Immature natural killer cell (primary cell): Measurements from ENCODE around the gene IDS. TPM values are rescaled to one million over a fixed set of nuclear protein-coding genes. Genes with fewer than 3 reads are reported as not detected.

Source experiments
- DNase-seq, 3 donors: peaks; one replicate each; pipeline ENCODE4 v3.0.0; 2022; ENCODE audit warnings: mixed read lengths in 1 of 3
- H3K27ac Mint-ChIP-seq, 6 donors: one replicate each; pipeline ENCODE4 v1.8.0; 2020; ENCODE audit warnings: mixed read lengths in 6 of 6, mild to moderate bottlenecking in 5 of 6, inconsistent platforms in 4 of 6, moderate library complexity in 3 of 6
- H3K27me3 Mint-ChIP-seq, 3 donors: one replicate each; pipeline ENCODE4 v1.8.0; 2020 to 2021; ENCODE audit warnings: low read depth in 3 of 3, mild to moderate bottlenecking in 3 of 3, mixed read lengths in 3 of 3, moderate library complexity in 3 of 3, inconsistent platforms in 1 of 3
- H3K36me3 Mint-ChIP-seq, 3 donors: one replicate each; pipeline ENCODE4 v1.8.0; 2020; ENCODE audit warnings: mixed read lengths in 3 of 3, inconsistent platforms in 2 of 3, mild to moderate bottlenecking in 2 of 3
- H3K4me1 Mint-ChIP-seq, 2 donors: one replicate each; pipeline ENCODE4 v1.8.0; 2020; ENCODE audit warnings: inconsistent platforms in 2 of 2, mild to moderate bottlenecking in 2 of 2, mixed read lengths in 2 of 2, moderate library complexity in 1 of 2
- H3K4me3 Mint-ChIP-seq, 5 donors: one replicate each; pipeline ENCODE4 v1.8.0; 2020; ENCODE audit warnings: mild to moderate bottlenecking in 5 of 5, mixed read lengths in 5 of 5, inconsistent platforms in 3 of 5, moderate library complexity in 3 of 5
- H3K9me3 Mint-ChIP-seq, 6 donors: one replicate each; pipeline ENCODE4 v1.8.0; 2020; ENCODE audit warnings: mild to moderate bottlenecking in 6 of 6, mixed read lengths in 6 of 6, inconsistent platforms in 4 of 6, moderate library complexity in 3 of 6
- polyA plus RNA-seq, 3 donors: library from polyadenylated mRNA; unstranded; fragments of 300-500 nt; fragmentation: Illumina TruSeq; gene quantifications; one replicate each; pipeline ENCODE4 v1.2.3, GENCODE V29; 2021

The IDS gene
- polyA plus RNA-seq, 3 donors from 2014 or later = 143 to 230 (median 163) TPM

GRCh38 chrX:149458586-149458985 is 46.5 kb downstream of the IDS start:
- H3K9me3 Mint-ChIP-seq = peaks cover 0 to 3% (median 0%) of the 10 kb centered on the region in 6 donors
- no peak for DNase-seq

GRCh38 chrX:149456476-149457245 is 48.4 kb downstream of the IDS start:
- H3K4me1 Mint-ChIP-seq = peaks cover 0 to 2% of the 10 kb centered on the region in 2 donors
- H3K27me3 Mint-ChIP-seq = peaks cover 6 to 8% (median 6%) of the 10 kb centered on the region in 3 donors
- DNase-seq = no peak
- H3K36me3 Mint-ChIP-seq = no peaks in the 10 kb centered on the region
- no peak overlapping the region for H3K27ac Mint-ChIP-seq
- no peak overlapping the region for H3K4me3 Mint-ChIP-seq
- H3K9me3 Mint-ChIP-seq = peaks cover 0 to 3% (median 0%) of the 10 kb centered on the region in 6 donors

More at GRCh38 chrX:149458586-149458985, 46.5 kb downstream of the IDS start:
- no peaks in the 10 kb centered on the region for H3K36me3 Mint-ChIP-seq
- peaks cover 6 to 8% (median 6%) of the 10 kb centered on the region in 3 donors for H3K27me3 Mint-ChIP-seq
- no peak overlapping the region for H3K27ac Mint-ChIP-seq
- H3K4me1 Mint-ChIP-seq = peaks cover 0 to 2% of the 10 kb centered on the region in 2 donors
- H3K4me3 Mint-ChIP-seq = no peak overlapping the region

DNA sequence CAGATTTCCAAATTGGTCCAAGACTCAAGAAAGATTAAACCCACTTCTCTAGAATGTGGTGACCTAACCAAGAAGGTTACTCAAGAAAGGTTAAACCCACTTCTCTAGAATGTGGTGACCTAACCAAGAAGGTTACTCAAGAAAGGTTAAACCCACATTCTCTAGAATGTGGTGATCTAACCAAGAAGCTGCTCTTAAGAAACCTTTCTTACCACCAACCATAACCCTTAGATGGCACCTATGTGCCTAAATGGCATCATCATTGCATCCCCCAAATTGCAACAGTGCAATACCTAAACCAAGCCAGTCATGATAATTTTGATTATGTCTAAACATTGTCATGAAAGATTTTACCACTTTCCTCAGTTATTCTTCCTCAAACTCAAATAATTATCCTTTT is 49.2 kb downstream of the IDS start:
- peaks cover 0 to 2% of the 10 kb centered on the region in 2 donors for H3K4me1 Mint-ChIP-seq
- no peak overlapping the region for H3K27ac Mint-ChIP-seq
- peaks cover 5 to 6% (median 5%) of the 10 kb centered on the region in 3 donors for H3K27me3 Mint-ChIP-seq
- no peak overlapping the region for H3K4me3 Mint-ChIP-seq
- no peak for DNase-seq
- H3K36me3 Mint-ChIP-seq = no peaks in the 10 kb centered on the region
- peaks cover 0 to 3% (median 0%) of the 10 kb centered on the region in 6 donors for H3K9me3 Mint-ChIP-seq

DNA sequence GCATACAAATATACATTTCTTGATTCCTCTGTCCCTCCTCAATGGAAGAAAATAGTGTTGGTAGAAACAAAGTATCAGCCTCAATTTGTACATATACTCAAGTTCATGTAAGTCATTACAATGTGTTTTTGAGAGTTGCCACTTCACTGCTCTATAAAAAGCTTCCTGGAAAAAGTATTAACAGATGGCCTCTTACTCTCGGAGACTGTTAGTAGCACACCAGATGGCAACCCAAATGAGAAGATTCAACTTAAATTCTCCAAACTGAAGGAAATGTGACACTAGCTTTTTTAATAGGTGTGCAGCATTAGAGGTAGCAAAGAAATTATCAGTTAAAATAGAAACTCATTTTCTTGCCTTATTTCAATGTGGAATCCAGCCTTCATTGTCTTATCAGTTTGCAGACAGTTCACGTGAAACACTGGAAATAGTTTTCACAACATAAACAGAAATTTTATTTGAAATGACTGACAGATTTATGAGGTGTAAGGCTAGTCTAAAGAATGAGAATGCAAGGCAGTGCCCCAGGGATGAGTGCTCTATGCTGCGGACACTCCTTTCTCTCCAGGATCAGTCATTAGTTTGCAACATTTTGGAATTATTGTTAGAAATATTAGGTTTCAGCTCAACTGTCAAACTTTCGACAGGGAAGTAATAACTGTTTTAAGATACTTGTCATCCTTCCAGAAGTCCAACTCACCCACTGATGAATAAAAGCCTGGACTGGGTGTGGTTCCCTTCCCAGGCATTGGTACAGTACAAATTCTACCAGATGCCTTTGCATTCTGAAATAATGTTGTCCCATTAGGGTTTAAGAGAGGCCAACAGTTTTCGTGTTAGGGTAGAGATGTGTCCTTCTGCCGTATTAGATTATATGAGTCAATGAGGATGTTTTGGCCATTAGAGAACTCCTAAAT is 50.9 kb downstream of the IDS start:
- peaks cover 0 to 2% of the 10 kb centered on the region in 2 donors for H3K4me1 Mint-ChIP-seq
- no peak for DNase-seq
- peaks cover 0 to 4% (median 3%) of the 10 kb centered on the region in 3 donors for H3K36me3 Mint-ChIP-seq
- no peak overlapping the region for H3K27ac Mint-ChIP-seq
- H3K4me3 Mint-ChIP-seq = no peak overlapping the region
- H3K27me3 Mint-ChIP-seq = peaks cover 3 to 7% (median 4%) of the 10 kb centered on the region in 3 donors
- peaks cover 0 to 15% (median 3%) of the 10 kb centered on the region in 6 donors for H3K9me3 Mint-ChIP-seq

DNA sequence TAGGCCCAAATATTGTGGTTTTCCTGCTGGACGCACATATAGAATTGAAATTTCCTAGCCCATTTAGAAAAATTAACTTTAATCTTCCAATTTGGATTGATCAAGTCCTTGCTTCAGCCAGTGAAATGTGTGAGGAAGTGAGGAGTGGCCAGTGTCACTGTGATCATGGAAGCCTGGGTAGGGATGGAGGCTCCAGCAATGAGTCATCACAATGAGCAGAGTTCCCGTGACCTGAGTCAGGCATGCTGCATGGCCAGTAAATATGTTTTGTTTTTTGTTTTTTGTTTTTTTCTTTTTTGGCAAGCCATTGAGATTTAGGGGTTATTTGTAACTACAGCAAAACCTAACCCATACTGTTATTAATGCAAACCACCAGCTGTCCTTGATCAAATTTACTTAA is 52.1 kb downstream of the IDS start:
- no peak overlapping the region for H3K27ac Mint-ChIP-seq
- peaks cover 3 to 10% (median 4%) of the 10 kb centered on the region in 3 donors for H3K27me3 Mint-ChIP-seq
- no peak for DNase-seq
- H3K4me1 Mint-ChIP-seq = peaks cover 0 to 2% of the 10 kb centered on the region in 2 donors
- H3K36me3 Mint-ChIP-seq = peaks cover 0 to 4% (median 3%) of the 10 kb centered on the region in 3 donors
- no peak overlapping the region for H3K4me3 Mint-ChIP-seq
- peaks cover 0 to 15% (median 3%) of the 10 kb centered on the region in 6 donors for H3K9me3 Mint-ChIP-seq

DNA sequence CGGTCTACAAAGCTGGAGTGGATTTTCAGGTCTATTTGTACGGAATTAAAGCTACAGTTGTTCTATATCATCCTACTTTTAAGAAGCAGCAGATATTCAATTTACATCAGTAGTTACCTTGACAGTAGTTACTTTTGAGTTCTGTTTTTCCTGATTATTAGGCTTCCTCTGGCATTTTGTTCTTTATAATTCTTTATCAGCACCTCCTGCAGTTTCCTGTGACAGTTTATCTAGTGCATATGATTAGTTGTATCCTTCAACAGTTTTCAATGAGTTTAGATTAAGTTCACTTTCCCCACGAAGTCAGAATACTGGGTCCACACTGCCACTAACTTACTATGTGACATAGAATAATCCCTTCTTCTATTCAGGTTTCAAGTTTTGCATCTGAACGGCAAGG is 71.7 kb downstream of the IDS start:
- Mint-ChIP-seq H3K36me3 (no peaks in the 10 kb centered on the region), H3K4me1 (no peaks in the 10 kb centered on the region), H3K27ac (no peak overlapping the region), H3K4me3 (no peak overlapping the region), H3K9me3 (peaks cover 0 to 1% (median 0%) of the 10 kb centered on the region in 6 donors), H3K27me3 (peaks cover 0 to 15% (median 2%) of the 10 kb centered on the region in 3 donors)
- no peak for DNase-seq

DNA sequence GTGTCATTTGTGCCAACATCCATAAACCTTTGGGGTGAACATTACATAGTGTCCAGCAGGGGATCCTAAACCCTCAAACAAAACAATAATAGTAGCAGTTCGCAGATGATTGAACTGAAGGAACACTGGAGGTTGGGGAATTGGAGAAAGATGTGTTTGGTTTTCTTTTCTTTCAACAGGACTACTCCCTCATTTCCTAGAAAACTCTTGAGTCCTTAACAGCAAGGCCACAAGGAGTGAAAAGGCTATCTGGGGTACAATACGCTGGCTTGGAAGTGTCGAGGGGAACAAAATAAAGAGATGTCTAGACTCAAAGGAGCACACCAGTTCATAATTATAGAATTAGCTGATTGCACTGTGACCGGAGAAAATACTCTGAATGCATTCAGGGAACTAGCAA is 72.1 kb downstream of the IDS start:
- Mint-ChIP-seq H3K27ac (no peak overlapping the region), H3K4me1 (no peaks in the 10 kb centered on the region), H3K4me3 (no peak overlapping the region)

More for the DNA sequence above, 72.1 kb downstream of the IDS start:
- no peak for DNase-seq
- peaks cover 0 to 15% (median 2%) of the 10 kb centered on the region in 3 donors for H3K27me3 Mint-ChIP-seq
- H3K9me3 Mint-ChIP-seq = peaks cover 0 to 1% (median 0%) of the 10 kb centered on the region in 6 donors
- H3K36me3 Mint-ChIP-seq = no peaks in the 10 kb centered on the region

Other genes starting within 250 kb of the IDS start
- gene EOLA1, start 35.7 kb upstream of the IDS start, polyA plus RNA-seq = 10 to 100 TPM; 39.9 to 58.6 (median 45.7) TPM
- not detected for gene HSFX3, start 44.6 kb upstream of the IDS start, polyA plus RNA-seq
- not detected for gene MAGEA9B, start 82.2 kb upstream of the IDS start, polyA plus RNA-seq
- not detected for gene HSFX2, start 90.0 kb upstream of the IDS start, polyA plus RNA-seq
- 10 to 100 TPM; 24.3 to 40.8 (median 27.3) TPM for gene TMEM185A, start 126.5 kb upstream of the IDS start, polyA plus RNA-seq
- gene MAGEA11, start 206.8 kb upstream of the IDS start, polyA plus RNA-seq = not detected